ENCODE data around the gene EPS8.

EPS8 gene

DNA sequence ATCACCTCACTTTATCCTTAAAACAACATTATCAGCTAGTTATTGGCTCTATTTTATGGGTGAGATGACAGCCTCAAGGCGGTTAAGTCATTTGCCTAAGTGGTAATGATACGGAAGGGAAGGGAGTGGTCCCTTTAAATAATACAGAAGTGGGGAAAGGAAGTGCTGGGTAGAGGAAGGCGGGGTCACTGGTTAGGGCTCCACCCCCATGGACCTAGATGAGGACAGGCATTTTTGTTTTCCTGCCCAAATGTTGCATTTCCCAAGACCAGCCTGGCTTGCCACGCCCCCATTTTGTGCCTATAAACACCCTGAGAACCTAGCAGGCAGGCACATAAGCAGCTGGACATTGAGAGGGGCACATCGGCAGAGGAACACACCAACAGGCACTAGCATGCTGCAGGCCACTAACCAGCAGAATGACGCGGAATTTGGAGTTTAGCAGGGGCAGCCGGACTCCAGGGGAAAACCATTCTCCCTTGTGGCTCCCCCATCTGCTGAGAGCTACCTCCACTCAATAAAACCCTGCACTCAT, 100.9 kb downstream of the EPS8 start:
- no peak for DNase-seq

DNA sequence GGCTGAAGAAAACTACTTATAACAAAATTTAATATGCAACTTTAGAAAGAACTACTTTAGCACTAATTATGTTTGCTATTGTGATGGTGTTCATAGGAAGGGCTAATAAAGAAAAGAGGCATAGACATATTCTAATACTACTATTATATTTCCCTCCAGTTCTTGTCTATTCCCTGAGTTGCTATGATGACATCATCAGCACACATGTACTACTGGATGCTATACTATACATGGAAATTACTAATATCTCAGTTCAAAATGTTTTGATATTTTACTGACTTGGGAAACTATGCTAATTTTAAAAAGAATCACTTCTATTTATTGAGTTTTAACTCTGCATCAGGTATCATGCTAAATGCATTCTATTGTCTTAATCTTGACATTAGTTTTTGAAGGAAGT, 101.6 kb downstream of the EPS8 start:
- DNase-seq = no peak

DNA sequence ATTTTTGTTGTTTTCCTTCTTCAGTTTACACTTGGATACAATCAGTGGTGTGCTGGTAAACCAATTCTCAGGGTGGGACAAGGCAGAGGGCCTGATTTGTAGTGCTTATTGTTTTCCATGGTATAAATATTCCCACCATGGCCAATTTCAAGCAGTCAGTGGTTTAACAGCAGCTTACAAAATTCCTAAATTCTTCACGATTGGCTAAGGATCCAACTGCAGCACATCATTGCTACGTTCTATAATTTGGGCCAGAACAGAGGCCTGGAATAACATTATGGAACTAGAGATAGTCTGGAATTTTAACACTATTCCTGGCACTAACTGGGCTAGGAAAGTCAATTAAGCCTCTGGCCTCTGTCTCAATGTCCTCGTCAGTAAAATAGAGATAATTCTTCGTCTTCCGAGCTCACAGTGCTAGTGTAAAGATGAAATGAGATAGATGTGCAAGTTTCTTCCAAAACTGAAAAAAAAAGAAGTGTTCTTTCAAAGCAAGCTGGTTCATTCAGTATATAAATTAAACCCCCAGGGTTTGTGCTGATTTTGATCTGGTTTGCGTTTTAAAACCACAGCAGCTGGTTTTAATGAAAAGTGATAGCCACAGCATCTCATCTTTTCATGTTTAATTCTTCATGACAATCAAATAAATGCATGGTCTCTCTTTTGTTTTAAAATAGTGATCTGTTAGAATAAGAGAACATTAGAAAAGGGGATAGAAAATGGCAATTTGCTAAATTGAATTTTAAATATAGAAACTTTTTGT, 104.1 kb downstream of the EPS8 start:
- no peak for DNase-seq

DNA sequence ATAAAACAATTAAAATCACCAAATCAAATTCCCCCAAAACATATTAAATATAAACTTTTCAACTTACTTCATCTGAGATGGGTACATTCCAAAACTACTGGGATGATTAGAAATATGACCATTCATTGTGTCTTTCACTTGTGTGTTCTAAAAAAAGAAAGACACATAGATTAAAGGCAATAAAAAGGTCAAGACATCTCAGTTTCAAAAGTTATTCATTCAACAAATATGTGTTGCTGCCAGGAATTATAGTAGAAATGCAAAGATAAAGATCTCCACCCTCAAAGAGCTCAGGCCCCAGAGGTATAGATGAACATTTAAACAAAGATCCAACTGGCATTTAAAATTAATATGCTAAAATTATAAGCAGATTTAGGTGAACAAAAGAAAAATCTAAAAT, 106.4 kb downstream of the EPS8 start:
- DNase-seq = no peak

DNA sequence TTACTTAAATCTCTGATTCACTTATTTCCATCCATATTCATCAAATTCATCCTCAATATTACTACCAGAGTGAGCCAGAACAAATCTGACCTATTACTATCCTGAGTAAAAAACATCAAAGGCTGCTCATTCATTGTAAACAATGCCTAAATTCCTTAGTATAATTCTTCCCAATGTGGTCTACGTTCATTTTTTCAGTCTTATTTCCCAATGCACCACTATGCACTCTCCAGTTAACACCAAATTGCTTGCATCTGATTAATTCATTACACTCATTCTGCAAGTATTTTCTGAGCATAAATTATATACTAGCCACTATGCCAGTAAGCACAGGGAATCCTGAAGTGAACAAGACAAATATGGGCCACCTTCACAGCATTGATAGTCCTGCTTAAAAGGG, 110.0 kb downstream of the EPS8 start:
- no peak for DNase-seq

DNA sequence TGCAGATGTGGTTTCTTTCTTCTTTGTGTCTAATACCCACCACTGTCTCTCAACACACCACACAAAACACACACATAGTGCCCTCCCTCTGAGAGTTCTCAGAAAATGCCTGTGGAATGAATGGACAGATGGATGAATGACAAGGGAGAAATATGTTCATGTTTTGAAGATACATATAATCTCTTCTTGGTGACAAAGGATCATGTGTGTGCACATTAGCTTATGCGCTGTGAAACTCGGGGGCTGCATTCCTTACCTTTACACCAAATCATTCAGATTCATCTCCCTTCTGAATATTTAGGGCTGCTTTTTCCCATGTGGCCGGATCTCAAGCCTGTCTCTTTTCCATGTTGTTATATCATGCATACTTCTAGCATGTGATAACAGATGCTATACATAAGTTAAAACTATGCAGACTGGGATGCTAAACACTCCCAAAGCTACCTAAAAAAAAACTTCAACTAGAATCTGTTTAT, 111.4 kb downstream of the EPS8 start:
- DNase-seq = no peak

DNA sequence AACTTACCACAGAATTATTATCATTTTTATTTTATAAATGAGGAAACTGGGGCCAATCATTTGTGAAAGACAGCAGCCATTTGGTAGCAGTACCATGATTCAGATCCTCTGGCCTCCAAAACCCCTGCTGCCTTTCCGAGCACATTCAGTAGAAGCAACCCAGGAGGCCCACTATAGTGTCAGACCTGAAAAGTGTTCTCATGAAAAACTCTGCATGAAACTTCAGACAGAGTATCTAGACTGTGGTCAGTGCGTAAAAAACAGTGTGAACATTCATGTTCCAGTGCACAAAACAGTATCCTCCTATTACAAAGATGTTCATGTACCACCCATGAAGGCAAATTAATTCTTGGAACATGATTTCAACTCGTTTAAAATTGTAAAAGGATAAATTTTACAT, 112.0 kb downstream of the EPS8 start:
- DNase-seq = no peak

DNA sequence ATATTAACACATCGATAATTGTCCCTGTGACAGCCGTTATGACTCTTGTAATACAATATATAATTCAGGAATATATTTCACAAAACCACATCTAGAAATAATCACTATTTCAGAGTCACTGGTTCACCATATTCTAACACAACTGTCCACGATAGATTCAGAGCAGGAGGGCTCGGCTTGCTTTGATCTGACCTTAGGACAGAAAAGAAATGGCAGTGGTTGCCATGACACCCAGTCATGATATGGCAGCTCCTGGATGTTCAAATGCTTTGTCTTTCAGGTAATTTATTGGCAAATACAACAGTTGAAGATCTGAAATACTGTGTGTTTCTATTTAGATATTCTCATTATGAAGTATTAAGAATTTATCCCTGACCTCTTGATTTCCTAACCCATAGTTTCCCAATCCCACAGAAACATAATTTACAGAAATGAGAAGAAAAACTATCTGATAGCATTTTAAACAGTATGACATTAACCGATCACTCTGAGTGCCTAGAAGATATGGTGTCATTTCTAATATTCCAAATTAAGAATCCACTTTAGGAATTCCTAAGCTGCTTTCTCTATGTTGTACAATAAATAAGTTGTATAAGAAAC, 116.4 kb downstream of the EPS8 start:
- no peak for DNase-seq

DNA sequence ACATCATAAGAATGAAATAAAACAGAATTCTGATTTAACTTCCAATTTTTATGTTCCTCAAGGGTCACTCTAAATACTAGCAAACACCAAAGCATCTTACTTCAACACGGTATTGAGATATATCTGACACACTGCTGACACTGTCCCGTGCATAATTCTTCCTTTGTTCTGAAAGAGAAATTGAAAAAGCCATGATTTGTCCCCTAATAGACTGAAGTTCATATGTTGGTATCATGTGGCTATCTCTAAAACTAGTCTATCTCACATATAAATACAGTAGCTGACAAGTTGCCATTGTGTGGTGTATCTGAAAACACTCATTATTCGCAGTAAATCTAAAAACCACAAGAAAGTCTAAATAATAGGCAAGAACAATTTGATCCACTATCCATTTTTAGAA, 118.4 kb downstream of the EPS8 start:
- DNase-seq = no peak

DNA sequence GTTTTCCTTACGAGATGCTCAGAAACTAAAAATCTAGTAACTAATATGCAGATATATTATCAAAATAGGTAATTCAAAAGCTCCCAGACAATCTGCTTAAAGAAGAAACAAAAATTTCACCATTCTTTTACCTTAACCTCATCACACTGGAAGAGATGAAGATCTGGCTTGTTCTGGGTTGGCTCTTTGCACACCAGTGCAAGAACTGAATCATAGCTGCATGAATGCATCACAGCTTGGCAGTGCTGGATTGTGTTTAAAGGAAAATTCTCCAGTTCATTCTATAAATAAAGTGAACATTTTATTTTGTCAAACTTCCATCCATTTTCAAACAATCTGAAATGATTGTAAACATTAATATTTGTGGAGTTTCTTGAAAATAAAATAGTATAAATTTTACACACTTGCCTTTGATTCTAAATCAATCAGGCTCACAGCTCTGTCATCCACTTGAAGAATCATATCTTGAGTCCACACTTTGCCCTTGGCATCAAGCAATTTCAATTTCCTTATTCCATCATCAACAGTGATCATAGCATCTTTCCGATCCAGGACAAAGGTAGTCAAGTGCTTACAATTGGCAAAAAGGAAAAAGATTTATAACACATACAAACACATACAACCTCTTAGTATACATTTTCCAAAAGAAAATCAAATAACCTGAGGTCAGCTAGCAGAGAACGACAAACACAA, 119.8 kb downstream of the EPS8 start:
- no peak for DNase-seq

DNA sequence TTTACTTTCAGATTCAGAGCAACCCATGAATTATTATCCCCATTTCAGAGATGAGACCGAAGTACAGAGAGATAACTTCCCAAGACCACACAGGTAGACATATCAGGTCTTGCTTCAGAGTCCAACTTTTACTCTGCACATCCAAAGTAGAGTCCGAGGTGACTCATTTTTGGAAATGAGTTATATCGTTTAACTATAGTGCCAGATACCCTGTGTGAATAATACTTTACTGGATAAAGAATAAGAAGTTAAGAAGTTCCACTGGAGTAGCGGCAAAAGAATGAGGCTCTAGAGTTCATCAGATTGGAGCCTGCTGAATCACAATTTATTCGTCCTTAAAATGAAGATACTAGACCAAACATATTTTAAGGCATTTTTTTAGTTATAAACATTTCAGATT, 124.7 kb downstream of the EPS8 start:
- no peak for DNase-seq

DNA sequence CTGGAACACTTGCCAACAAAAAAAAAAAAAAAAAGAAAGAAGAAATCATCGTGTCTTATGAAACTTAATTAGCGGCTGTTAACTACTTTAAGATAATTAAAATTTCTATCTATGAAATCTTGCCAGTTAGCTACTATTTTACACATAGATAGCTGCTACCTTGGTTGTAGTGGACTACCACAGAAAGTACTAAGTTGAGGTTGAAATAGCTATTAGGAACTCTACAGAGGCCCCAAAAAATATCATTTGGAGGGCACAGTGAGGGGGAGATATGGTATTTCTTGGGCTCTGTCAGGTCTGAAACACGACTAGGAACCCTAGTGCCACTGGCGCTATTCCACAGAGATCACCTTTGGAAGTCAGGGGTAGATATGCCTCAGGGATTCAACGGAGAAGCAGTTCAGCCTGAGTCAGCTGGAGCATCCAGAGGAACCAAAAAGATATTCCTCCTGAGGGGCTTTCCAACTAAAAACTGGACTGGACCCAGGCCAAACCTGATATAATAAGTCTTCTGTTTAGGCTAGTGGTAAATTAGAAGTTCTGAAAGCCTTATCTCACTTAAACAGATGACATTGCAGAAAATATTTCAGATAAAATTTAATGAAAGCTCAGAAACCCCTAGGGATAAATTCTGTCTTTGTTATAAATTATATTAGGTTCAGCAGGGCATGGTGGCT, 126.1 kb downstream of the EPS8 start:
- no peak for DNase-seq

DNA sequence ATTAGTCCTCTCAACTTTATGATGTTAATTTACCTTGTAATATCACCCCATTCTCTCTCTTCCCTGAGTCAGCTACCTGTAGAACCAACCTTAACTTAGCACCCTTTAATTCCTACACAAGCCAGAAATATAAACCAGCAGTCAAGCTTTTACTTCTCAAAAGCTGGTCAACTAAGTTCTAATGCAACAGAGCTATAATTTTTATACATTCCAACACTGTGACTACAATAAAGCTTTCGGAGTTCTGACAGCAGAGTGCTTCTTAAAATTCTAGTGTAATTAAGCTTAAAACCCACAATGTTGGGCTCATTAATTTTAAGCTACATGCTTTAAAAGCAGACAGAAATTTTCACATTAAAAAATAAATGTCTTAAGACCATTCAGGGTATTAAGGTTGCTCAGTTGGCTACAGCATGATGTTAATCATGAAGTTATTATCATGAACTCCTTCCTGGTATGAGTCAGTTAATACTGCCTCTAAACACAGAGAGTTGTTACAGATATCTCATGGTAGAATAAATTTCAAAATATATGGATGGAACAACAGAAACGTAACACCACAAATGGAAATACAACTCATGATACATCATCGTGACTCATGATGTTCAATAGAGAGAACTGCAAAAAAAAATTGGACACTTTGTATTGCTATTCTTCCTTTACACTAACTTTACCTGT, 126.7 kb downstream of the EPS8 start:
- DNase-seq = no peak

DNA sequence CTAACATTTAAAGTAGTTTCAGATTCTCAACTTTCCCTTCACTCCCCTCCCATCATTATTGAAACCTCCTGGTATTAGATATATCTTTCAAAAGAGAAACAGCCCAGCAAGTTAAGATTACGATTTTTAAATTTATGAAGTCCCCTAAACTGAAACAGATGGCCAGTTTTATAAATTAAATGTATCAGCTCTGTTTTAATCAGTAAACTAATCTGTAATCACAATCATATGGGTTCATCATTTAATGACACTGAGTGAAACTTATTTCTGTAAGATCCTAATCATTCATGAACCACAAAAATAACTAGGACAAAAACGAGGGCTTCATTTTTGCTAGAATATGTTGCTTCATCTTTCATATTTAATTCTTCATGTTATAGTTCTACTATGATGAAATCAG, 137.8 kb downstream of the EPS8 start:
- no peak for DNase-seq

DNA sequence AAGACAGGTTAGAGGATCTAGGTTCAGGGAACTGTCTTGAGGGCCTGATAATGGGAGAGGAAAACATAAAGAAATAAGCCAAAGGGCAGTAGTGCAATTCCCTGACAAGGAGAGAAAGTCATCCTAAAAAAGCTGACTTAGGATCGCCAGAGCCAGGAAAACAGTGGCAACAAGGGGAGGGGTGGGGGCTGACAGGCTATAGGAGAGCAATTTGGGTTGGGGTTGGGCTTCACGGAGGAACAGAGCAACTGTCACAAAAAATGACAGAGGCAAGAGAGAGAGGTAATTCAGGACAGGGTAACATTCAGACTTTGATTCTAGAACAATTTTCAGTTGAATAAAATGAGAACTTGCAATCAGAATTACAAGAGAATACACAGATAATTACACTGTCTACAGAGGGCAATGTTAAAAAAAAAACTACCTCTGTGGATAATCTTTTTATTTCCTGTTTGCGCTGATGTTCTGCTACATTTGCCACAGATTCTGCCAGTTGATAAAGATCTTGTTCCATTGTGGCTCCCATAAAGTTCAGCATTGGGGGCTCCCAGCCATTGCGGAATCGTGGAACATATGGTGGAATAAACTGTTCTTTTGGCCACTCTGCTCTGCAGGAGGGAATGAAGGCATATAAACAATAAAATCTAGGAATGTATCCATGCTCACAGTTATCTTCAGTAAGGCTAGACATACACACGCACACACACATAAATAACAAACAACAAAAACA, 138.6 kb downstream of the EPS8 start:
- DNase-seq = no peak

DNA sequence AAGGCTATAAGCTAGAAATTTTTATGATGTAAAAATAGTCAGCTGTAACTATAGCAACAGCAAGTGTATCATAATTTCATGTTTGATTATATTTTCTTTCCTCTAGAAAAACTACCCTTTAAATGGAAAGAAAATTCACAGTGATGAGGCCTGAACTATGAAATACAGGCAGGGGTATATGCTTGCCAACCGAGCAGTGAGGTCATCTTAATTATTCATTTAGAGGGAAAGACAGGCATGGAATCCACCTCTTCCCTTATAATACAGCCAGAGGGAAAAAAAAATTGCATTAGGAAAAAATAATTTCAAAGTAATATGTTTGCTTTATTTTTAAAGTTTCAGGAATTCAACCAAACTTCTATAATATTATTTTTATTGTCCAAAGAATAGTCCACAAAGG, 139.8 kb downstream of the EPS8 start:
- no peak for DNase-seq

DNA sequence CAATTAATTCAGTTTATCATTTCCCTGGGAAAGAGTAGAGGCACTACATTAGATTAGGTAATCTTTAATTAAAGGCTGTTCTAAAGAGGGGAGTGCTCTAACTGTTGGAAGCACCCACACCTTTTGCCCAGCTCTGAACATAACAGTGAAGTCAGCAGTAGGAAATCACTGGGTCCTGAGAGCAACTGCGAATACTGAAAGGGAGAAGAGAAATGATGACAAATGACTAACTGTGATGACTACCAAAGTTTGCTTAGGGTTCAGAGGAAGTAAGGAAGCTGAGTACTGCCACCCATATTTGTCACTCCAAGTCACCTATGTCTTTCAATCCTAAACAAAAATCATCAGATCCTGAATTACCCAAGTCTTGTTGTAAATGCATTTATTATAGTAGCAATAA, 140.6 kb downstream of the EPS8 start:
- DNase-seq = no peak

DNA sequence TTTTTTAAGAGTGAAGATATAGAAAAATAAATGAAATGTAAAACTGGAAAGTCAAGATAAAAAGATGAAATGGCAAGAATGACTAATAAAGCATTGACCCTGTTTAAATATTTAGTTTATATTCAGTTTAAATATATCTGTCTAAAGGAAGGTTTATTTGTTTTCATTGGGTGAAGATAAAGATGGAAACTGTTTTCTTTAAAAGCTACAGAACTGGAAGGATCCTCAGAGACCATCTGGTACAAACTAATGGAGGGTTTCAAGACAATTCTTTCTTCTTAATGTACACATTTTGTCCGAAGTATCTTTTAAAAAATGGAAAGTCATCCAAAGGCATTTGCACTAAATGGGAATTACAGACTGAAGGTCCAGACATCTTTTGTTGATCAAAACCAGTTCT, 142.6 kb downstream of the EPS8 start:
- no peak for DNase-seq

DNA sequence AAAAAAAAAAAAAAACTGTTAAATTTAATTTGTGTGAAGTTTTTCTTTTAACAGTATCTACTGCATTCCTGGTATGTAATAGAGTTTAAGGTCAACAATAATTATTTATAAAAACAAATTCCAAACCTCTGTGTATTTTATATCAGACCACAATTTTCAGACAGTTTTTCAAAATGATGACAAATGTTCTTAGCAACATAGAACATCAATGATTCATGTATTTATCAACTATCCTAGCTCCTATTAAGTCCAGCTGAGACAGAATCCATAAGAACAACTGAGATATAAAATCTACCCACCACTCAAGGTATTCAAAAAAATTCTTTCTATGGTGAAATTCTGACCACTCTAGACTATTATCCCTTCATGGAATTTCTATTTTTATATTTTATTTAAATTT, 144.5 kb downstream of the EPS8 start:
- no peak for DNase-seq

DNA sequence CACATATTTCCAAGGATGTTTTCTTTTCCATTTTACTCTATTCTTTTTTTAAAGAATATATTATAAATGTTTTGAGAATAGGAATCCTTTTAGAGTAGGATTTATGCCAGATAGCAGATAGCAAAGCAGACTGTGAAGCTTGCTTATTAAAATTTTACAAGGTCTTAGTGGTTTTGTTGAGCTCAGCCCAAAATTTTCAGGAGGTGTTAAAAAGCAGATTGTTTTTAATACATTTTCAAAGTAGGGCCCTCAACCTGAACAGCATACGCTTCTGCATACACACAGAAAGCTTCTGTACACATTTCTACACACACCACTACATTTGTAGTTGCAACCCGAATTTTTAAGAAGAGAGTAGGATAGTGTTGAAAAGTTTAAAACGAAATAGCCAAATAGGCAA, 151.0 kb downstream of the EPS8 start:
- no peak for DNase-seq

DNA sequence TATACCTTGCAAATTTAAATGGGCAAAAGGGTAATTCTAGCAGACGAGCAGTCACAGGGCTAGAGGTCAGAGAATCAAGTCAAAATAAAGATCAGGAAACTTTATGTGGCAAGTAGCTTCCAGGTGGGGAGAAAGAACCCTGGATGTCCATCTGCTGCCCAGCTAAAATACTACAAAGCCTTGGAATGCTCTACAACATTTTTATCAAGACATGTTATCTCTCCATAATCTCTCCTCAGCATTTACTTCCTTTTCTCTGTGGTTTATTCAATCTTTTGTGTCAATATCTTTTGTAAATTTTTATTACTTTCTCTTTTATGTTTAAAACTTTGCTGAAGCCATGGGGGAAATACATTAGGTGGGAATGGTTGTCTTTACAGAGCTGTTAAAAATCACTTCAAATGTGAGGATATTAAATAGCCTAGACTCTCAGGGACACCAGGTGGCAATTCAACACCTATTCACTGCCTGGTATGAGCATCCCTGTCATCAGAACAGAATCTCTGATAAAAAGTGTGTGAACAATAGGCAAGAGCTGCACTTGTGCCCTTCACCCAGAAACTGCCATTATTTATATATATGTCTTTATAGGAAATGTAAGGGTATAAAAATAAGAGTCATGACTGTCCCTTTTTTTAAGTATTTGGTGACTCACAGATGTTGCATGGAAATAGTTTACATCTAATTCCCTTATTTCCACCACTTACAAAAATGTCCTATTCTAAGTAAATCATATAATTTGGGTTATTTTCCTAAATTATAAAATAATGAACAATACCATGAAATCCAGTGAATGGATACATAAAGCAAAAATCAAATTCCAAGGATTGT, 152.9 kb downstream of the EPS8 start:
- DNase-seq = no peak
